G401.6 (cell line): Measurements from ENCODE around the gene KRT86.
"Not testable (repeated sequence)": the region's sequence is repeated elsewhere in the genome, so short reads cannot be mapped to it uniquely, and the experiment has no call there.

Experiments used
- FAIRE-seq: peaks from 2 replicates; lab custom pipeline; 2012; peaks lifted over from hg19 to GRCh38; lab: Jason Lieb, UNC

The KRT86 gene

GRCh38 chr12:52270541-52271070, 3.8 kb upstream of the KRT86 start:
- no peak for FAIRE-seq

- no peak for FAIRE-seq
Measured at GRCh38 chr12:52271158-52271557, 3.3 kb upstream of the KRT86 start.

- no peak for FAIRE-seq
Measured at GRCh38 chr12:52275686-52276085, 1.2 kb downstream of the KRT86 start.

- FAIRE-seq: no peak
Measured at GRCh38 chr12:52277486-52278245, 3.2 kb downstream of the KRT86 start.

- no peak for FAIRE-seq
Measured at GRCh38 chr12:52278575-52279421, 4.4 kb downstream of the KRT86 start.

GRCh38 chr12:52279422-52280318, 5.2 kb downstream of the KRT86 start:
- FAIRE-seq: no peak

GRCh38 chr12:52280319-52280795, 5.9 kb downstream of the KRT86 start:
- no peak for FAIRE-seq

- no peak for FAIRE-seq
Measured at GRCh38 chr12:52280796-52281560, 6.5 kb downstream of the KRT86 start.

- no peak for FAIRE-seq
Measured at GRCh38 chr12:52284562-52285171, 10.2 kb downstream of the KRT86 start.

GRCh38 chr12:52285172-52285745, 10.8 kb downstream of the KRT86 start:
- FAIRE-seq: no peak

- FAIRE-seq: no peak
Measured at GRCh38 chr12:52285851-52286530, 11.5 kb downstream of the KRT86 start.

GRCh38 chr12:52286857-52287785, 12.7 kb downstream of the KRT86 start:
- not testable (repeated sequence) for FAIRE-seq

- FAIRE-seq: not testable (repeated sequence)
Measured at GRCh38 chr12:52287816-52288805, 13.7 kb downstream of the KRT86 start.

GRCh38 chr12:52290483-52291134, 16.2 kb downstream of the KRT86 start:
- FAIRE-seq: not testable (repeated sequence)

- no peak for FAIRE-seq
Measured at GRCh38 chr12:52291267-52291935, 17.0 kb downstream of the KRT86 start, which contains the start of gene KRT81. Gene KRT81 (minus strand): TSS chr12:52291534. CDS start chr12:52291465, 69 bp downstream.

- no peak for FAIRE-seq
Measured at GRCh38 chr12:52293926-52294325, 19.5 kb downstream of the KRT86 start.
